MCF 10A (cell line): ENCODE measurements around the gene SPECC1L. TPM values are rescaled to one million over a fixed set of nuclear protein-coding genes. Genes with fewer than 3 reads are reported as not detected.

ENCODE experiments used
- BruUV-seq: library from RNA; stranded (reverse); fragments of 400-500 nt; replicated peaks from 2 replicates; lab custom pipeline; 2021; lab: Mats Ljungman, UMichigan
- CTCF ChIA-PET: fragments of 300-600 bp; sonication (Branson Sonifier 250); formaldehyde crosslinking; extraction: SDS; loops from one replicate; lab custom pipeline; 2021; ENCODE audit warnings: antibody characterized with exemption, inconsistent platforms; lab: Yijun Ruan, JAX
- POLR2A ChIA-PET: fragments of 300-600, 350-650 bp; sonication (Branson Sonifier 250); formaldehyde crosslinking; extraction: SDS; loops from one replicate; lab custom pipeline; 2020; ENCODE audit warnings: antibody characterized with exemption, inconsistent platforms; lab: Yijun Ruan, JAX
- DNase-seq: peaks from one replicate; pipeline ENCODE4 v3.0.0-alpha.2; 2018; ENCODE audit not compliant: unreplicated experiment
- H3K27ac Mint-ChIP-seq: one replicate; pipeline ENCODE4 v1.8.0; 2022; ENCODE audit warnings: mild to moderate bottlenecking, low read depth, mixed read lengths; ENCODE audit not compliant: unreplicated experiment
- H3K27me3 Mint-ChIP-seq: one replicate; pipeline ENCODE4 v1.8.0; 2022; ENCODE audit warnings: mixed read lengths; ENCODE audit not compliant: insufficient read depth, unreplicated experiment
- H3K36me3 Mint-ChIP-seq: one replicate; pipeline ENCODE4 v1.8.0; 2022; ENCODE audit warnings: mild to moderate bottlenecking, moderate library complexity, mixed read lengths; ENCODE audit not compliant: insufficient read depth, unreplicated experiment
- H3K4me1 Mint-ChIP-seq: one replicate; pipeline ENCODE4 v1.8.0; 2022; ENCODE audit warnings: mixed read lengths; ENCODE audit not compliant: insufficient read depth, unreplicated experiment
- H3K4me3 Mint-ChIP-seq: one replicate; pipeline ENCODE4 v1.8.0; 2022; ENCODE audit warnings: mild to moderate bottlenecking, moderate library complexity, mixed read lengths; ENCODE audit not compliant: unreplicated experiment
- H3K9me3 Mint-ChIP-seq: one replicate; pipeline ENCODE4 v1.8.0; 2022; ENCODE audit warnings: mixed read lengths; ENCODE audit not compliant: unreplicated experiment
- intact Hi-C: fragments of 100-400 bp; cut with micrococcal nuclease; formaldehyde crosslinking; loops from 2 replicates; pipeline ENCODE4 v1.14.1; 2022
- total RNA-seq: library from RNA; stranded (reverse); gene quantifications from 2 replicates; pipeline ENCODE4 v1.2.3, GENCODE V29; 2022
- TF ChIP-seq, protein P1 (sequence below): fragments of 200-600 bp; IDR thresholded peaks from one replicate; pipeline ENCODE4 v1.8.0; 2022; ENCODE audit warnings: antibody characterized with exemption, mild to moderate bottlenecking; ENCODE audit not compliant: unreplicated experiment

SPECC1L gene
- total RNA-seq, 1 experiment from 2014 or later, result 60.4 TPM

DNA sequence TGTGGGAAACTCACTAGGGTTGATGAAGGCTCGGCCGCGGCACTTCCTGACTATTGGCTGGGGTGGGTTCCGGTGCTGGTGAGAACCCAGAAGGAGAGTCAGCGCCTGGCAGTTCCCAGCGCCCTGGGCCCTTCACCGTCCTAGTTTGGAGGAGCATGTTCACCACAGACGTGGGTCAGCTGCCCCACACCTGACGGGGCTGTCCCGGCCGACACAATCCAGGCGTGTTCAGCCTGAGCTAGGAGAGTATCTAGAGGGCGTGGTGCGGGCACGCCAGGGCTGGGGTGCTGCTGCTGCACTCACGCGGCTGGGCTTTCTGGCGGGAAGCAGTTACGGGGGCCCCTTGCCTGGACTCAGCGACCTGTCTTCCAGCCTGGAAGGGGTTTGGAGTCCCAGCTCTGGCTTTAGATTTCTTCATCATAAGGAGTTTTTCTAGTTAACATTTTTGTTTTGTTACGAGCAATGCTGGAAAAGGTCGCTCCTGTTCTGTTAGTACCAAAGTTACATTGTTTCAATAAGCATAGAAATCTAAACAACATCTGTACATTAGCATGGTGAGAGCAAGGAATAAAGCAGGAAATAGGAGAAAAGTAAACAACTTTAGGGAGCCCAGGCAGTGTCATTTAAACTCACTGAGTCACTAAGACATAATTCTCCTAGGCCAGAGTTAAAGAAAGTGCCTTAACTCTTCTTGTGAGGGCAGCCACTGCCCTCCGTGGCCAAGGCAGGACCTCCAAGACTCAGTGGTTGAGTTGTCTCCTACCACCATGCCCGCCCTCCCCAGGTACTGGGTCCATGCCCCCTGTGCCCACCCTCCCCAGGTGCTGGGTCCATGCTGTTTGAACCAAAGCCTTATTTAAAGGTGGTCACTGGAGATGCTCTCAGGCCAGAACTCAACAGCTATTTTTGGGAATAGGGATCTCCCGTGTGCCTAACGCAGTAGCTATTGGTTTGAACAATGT is 144.6 kb downstream of the SPECC1L start:
- H3K9me3 Mint-ChIP-seq, result no peaks in the 10 kb centered on the region
- TSS peak; percentile 31 for BruUV-seq
- no peak overlapping the region for H3K4me3 Mint-ChIP-seq
- no peaks in the 10 kb centered on the region for H3K4me1 Mint-ChIP-seq
- POLR2A ChIA-PET, result no interaction called here
- H3K27me3 Mint-ChIP-seq, result no peaks in the 10 kb centered on the region
- H3K36me3 Mint-ChIP-seq, result peaks cover 35% of the 10 kb centered on the region
- H3K27ac Mint-ChIP-seq, result no peak overlapping the region
- DNase-seq, result no peak
- CTCF ChIA-PET, result interaction anchor here (0.6 to 1.2 kb wide), 3 partner anchors 9 to 106 kb away, joined by 3 to 6 read pairs (median 3); no protein-coding TSS in a partner anchor
- intact Hi-C loops, result no loop called here
- TF ChIP-seq, protein P1, sequence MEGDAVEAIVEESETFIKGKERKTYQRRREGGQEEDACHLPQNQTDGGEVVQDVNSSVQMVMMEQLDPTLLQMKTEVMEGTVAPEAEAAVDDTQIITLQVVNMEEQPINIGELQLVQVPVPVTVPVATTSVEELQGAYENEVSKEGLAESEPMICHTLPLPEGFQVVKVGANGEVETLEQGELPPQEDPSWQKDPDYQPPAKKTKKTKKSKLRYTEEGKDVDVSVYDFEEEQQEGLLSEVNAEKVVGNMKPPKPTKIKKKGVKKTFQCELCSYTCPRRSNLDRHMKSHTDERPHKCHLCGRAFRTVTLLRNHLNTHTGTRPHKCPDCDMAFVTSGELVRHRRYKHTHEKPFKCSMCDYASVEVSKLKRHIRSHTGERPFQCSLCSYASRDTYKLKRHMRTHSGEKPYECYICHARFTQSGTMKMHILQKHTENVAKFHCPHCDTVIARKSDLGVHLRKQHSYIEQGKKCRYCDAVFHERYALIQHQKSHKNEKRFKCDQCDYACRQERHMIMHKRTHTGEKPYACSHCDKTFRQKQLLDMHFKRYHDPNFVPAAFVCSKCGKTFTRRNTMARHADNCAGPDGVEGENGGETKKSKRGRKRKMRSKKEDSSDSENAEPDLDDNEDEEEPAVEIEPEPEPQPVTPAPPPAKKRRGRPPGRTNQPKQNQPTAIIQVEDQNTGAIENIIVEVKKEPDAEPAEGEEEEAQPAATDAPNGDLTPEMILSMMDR, result no peak

DNA sequence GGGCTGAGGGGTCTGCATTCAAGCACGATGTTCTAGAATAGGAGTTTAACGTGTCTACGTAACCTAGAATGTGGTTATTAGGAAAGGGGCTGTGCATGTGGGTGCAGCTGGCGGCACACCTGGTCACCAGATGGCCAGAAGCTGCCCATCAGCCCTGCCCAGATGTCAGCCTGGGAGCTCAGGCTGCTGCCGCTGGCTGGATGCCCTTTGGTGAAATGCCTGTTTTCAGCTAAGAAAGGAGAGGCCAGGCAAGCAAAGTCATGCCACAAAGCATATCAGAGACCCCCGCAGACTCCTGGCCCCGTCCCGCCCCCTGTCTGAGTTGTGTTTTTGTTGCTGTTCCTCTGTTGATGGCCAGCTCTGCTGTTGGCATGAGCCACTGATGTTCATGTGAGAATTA is 145.5 kb downstream of the SPECC1L start:
- H3K4me3 Mint-ChIP-seq, result no peak overlapping the region
- H3K27ac Mint-ChIP-seq, result no peak overlapping the region
- H3K4me1 Mint-ChIP-seq, result no peaks in the 10 kb centered on the region
- ChIA-PET CTCF (interaction anchor here (0.6 kb wide), 1 partner anchor 105 kb away, joined by 3 read pairs; no protein-coding TSS in a partner anchor), POLR2A (interaction anchor here (1.5 kb wide), 1 partner anchor 13 kb away, joined by 3 read pairs; no protein-coding TSS in a partner anchor)
- TF ChIP-seq, protein P1, result no peak
- peaks cover 35% of the 10 kb centered on the region for H3K36me3 Mint-ChIP-seq
- no peaks in the 10 kb centered on the region for H3K9me3 Mint-ChIP-seq
- no TSS peak for BruUV-seq
- DNase-seq, result no peak
- no peaks in the 10 kb centered on the region for H3K27me3 Mint-ChIP-seq
- intact Hi-C loops, result no loop called here

DNA sequence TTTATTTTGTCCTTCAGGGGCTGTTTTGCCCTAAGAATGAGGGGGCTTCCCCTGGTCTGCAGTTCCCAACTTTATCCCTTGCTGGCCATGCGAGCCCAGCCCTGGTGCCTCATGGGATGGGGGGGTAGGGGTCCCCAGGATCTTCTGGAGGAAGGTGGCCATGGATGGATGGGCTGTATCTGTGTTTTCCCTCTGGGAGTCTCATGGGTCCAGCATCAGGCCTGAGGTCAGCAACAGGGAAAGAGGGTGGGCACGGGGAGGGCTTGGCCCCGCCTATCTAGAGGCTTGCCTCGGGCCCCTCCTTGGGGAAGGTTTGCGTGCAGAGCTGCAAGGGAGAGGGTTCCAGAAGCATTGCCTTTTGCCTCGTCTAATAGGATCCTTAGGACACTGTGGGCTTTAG is 146.0 kb downstream of the SPECC1L start:
- H3K36me3 Mint-ChIP-seq, result peaks cover 35% of the 10 kb centered on the region
- H3K9me3 Mint-ChIP-seq, result no peaks in the 10 kb centered on the region
- intact Hi-C loops, result no loop called here
- no peaks in the 10 kb centered on the region for H3K27me3 Mint-ChIP-seq
- no TSS peak for BruUV-seq
- TF ChIP-seq, protein P1, result no peak
- no peaks in the 10 kb centered on the region for H3K4me1 Mint-ChIP-seq
- H3K4me3 Mint-ChIP-seq, result no peak overlapping the region
- ChIA-PET POLR2A (interaction anchor here (1.5 kb wide), 1 partner anchor 14 kb away, joined by 3 read pairs; no protein-coding TSS in a partner anchor), CTCF (interaction anchor here (0.8 kb wide), 1 partner anchor 91 kb away, joined by 4 read pairs; no protein-coding TSS in a partner anchor)
- H3K27ac Mint-ChIP-seq, result no peak overlapping the region
- no peak for DNase-seq

DNA sequence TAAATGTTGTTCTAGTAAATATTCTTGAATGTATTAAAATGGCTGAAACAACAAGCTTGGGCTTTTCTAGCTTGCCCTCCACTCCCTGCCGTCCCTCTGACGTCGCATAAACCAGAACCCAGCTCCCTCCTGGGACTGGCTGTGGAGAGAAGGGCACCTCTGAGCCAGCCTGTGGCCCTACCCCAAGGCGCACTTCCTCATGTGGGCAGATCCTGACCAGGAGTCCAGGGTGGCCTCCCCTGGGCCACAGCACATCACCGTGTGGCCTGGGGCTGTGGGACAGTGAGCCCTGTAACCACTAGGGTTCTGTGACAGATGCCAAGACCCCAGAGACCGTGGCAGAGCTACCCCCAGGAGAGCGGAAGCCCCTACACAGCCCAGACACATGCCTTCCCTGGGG is 146.6 kb downstream of the SPECC1L start:
- intact Hi-C loops, result no loop called here
- H3K4me3 Mint-ChIP-seq, result no peak overlapping the region
- H3K9me3 Mint-ChIP-seq, result no peaks in the 10 kb centered on the region
- no peaks in the 10 kb centered on the region for H3K27me3 Mint-ChIP-seq
- POLR2A ChIA-PET, result interaction anchor here (0.6 to 1.5 kb wide), 2 partner anchors 14 to 209 kb away, joined by 3 read pairs; no protein-coding TSS in a partner anchor
- H3K27ac Mint-ChIP-seq, result no peak overlapping the region
- TF ChIP-seq, protein P1, result no peak
- CTCF ChIA-PET, result interaction anchor here (0.8 to 1.7 kb wide), 3 partner anchors 8 to 105 kb away, joined by 3 to 11 read pairs (median 4); no protein-coding TSS in a partner anchor
- H3K4me1 Mint-ChIP-seq, result peaks cover 1% of the 10 kb centered on the region
- BruUV-seq, result no TSS peak
- peaks cover 35% of the 10 kb centered on the region for H3K36me3 Mint-ChIP-seq
- no peak for DNase-seq
